Activated CD8-positive, alpha-beta T cell treated with anti-CD3 and anti-CD28 coated beads for 36 hours (primary cell): ENCODE data around the gene ILDR2. TPM values are rescaled to one million over a fixed set of nuclear protein-coding genes. Genes with fewer than 3 reads are reported as not detected.
A peak's percentile ranks its signal among the peaks of the same experiment; 100 is the strongest.

ENCODE experiments used
- ATAC-seq: fragments of 200-7000 bp; cut with Tn5 transposase; one replicate; pipeline ENCODE4 v1.10.0; 2021; ENCODE audit warnings: mild to moderate bottlenecking, moderate library complexity
- CTCF ChIA-PET: fragments of 350-600 bp; sonication (Branson Sonifier 250); formaldehyde crosslinking; loops from one replicate; lab custom pipeline; 2021; ENCODE audit warnings: antibody characterized with exemption; lab: Charles Lee
- POLR2A ChIA-PET: fragments of 350-600 bp; sonication (Branson Sonifier 250); formaldehyde crosslinking; loops from one replicate; lab custom pipeline; 2021; ENCODE audit warnings: antibody characterized with exemption; lab: Charles Lee
- DNase-seq: peaks from one replicate; pipeline ENCODE4 v3.0.0-alpha.2; 2020
- H3K27ac Mint-ChIP-seq: one replicate; pipeline ENCODE4 v1.8.0; 2021; ENCODE audit warnings: mild to moderate bottlenecking, mixed read lengths
- H3K27me3 Mint-ChIP-seq: one replicate; pipeline ENCODE4 v1.8.0; 2021; ENCODE audit warnings: mixed read lengths
- H3K36me3 Mint-ChIP-seq: one replicate; pipeline ENCODE4 v1.8.0; 2021; ENCODE audit warnings: low read depth, mixed read lengths
- H3K4me1 Mint-ChIP-seq: one replicate; pipeline ENCODE4 v1.8.0; 2021; ENCODE audit warnings: low read depth, mixed read lengths
- H3K4me3 Mint-ChIP-seq: one replicate; pipeline ENCODE4 v1.8.0; 2021; ENCODE audit warnings: mild to moderate bottlenecking, moderate library complexity, mixed read lengths
- H3K9me3 Mint-ChIP-seq: one replicate; pipeline ENCODE4 v1.8.0; 2021; ENCODE audit warnings: mixed read lengths
- CTCF ChIP-seq: fragments of 200-600 bp; IDR thresholded peaks from one replicate; pipeline ENCODE4 v1.8.0; 2022; ENCODE audit warnings: antibody characterized with exemption, mild to moderate bottlenecking
- intact Hi-C: fragments of 100-400 bp; cut with micrococcal nuclease; formaldehyde crosslinking; loops from one replicate; pipeline ENCODE4 v1.10.0; 2022
- total RNA-seq, 2 experiments: library from RNA; stranded (reverse); gene quantifications; one replicate each; pipeline ENCODE4 v1.2.3, GENCODE V29; 2021

Gene ILDR2
- total RNA-seq, 2 experiments from 2014 or later: 14.3 to 15.1 TPM

DNA sequence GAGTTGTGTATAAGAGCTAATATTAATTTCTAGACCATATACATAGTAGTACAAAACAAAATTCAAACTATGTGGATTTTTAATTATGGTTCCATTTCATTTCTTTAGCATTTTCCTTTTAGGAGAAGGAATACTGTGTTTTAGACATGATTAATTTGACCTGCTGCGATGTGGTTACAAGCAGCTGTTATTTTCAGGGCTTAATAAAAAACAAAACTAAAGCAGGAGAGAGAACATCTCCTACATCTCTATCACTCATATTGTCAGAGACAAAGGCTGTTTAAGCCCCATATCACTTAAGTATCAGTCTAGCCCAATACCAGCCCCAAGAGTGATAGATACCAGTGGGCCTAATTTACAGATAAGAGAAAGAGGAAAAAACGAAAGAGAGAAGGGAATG is 47.6 kb downstream of the ILDR2 start:
- no peak for TF ChIP-seq CTCF
- ATAC-seq: no peak
- Mint-ChIP-seq H3K36me3 (peaks cover 4% of the 10 kb centered on the region), H3K4me1 (no peaks in the 10 kb centered on the region), H3K9me3 (no peaks in the 10 kb centered on the region), H3K27me3 (peaks cover under 1% of the 10 kb centered on the region), H3K4me3 (no peak overlapping the region), H3K27ac (no peak overlapping the region)
- CTCF ChIA-PET: interaction anchor here (2.8 to 4.4 kb wide), 2 partner anchors 17 to 132 kb away, joined by 11 to 18 read pairs; no protein-coding TSS in a partner anchor
- no peak for DNase-seq
- POLR2A ChIA-PET: no interaction called here
- intact Hi-C loops: no loop called here

DNA sequence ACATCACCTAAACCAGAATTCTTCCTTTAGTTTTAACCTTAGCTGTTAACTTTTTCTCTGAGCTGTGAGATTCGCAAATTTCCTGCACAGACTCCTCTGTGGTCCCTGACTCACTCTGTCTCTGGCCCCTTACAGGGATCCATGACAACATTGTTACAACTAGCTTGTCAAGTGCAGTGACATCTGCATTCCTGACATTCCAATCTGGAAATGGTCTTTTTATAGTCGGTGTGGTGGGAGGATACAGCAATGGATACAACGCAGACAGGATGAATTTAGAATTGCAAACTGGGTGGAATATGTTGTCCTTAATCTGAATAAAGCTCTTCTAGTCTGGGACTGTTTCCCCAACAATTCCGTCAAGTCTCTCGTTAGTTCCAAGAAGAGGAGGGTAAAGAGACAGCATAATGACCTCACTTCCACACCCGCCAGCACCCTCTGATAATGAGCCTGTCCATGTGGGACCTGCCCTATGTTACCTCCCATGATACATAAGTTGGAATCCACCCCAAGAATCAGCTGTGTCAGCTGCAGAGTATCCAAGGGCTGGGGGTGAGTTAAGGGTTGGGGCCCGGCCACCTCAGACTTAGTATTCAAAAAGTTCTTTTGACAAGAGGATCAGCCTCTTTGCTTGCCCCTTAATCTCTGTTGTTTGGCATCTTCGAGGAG is 49.4 kb downstream of the ILDR2 start:
- Mint-ChIP-seq H3K27ac (no peak overlapping the region), H3K4me3 (no peak overlapping the region), H3K27me3 (peaks cover 17% of the 10 kb centered on the region), H3K9me3 (no peaks in the 10 kb centered on the region), H3K4me1 (no peaks in the 10 kb centered on the region), H3K36me3 (peaks cover 7% of the 10 kb centered on the region)
- intact Hi-C loops: no loop called here
- ChIA-PET POLR2A (interaction anchor here (0.5 kb wide), 1 partner anchor 9 kb away, joined by 3 read pairs; no protein-coding TSS in a partner anchor), CTCF (interaction anchor here (1.7 to 4.4 kb wide), 2 partner anchors 16 to 133 kb away, joined by 7 to 18 read pairs; no protein-coding TSS in a partner anchor)
- ATAC-seq: no peak
- DNase-seq: no peak
- no peak for TF ChIP-seq CTCF

- Mint-ChIP-seq H3K27me3 (peaks cover 22% of the 10 kb centered on the region), H3K36me3 (peaks cover 7% of the 10 kb centered on the region), H3K4me3 (no peak overlapping the region), H3K4me1 (peaks cover 2% of the 10 kb centered on the region), H3K9me3 (no peaks in the 10 kb centered on the region), H3K27ac (no peak overlapping the region)
- no peak for DNase-seq
- ChIA-PET CTCF (interaction anchor here (1.7 to 4.4 kb wide), 2 partner anchors 15 to 134 kb away, joined by 7 to 18 read pairs; no protein-coding TSS in a partner anchor), POLR2A (interaction anchor here (0.6 kb wide), 1 partner anchor 39 kb away, joined by 4 read pairs; no protein-coding TSS in a partner anchor)
- TF ChIP-seq CTCF: no peak
- no peak for ATAC-seq
- intact Hi-C loops: no loop called here
These were observed 50.4 kb downstream of the ILDR2 start for GRCh38 chr1:166924823-166925541.

DNA sequence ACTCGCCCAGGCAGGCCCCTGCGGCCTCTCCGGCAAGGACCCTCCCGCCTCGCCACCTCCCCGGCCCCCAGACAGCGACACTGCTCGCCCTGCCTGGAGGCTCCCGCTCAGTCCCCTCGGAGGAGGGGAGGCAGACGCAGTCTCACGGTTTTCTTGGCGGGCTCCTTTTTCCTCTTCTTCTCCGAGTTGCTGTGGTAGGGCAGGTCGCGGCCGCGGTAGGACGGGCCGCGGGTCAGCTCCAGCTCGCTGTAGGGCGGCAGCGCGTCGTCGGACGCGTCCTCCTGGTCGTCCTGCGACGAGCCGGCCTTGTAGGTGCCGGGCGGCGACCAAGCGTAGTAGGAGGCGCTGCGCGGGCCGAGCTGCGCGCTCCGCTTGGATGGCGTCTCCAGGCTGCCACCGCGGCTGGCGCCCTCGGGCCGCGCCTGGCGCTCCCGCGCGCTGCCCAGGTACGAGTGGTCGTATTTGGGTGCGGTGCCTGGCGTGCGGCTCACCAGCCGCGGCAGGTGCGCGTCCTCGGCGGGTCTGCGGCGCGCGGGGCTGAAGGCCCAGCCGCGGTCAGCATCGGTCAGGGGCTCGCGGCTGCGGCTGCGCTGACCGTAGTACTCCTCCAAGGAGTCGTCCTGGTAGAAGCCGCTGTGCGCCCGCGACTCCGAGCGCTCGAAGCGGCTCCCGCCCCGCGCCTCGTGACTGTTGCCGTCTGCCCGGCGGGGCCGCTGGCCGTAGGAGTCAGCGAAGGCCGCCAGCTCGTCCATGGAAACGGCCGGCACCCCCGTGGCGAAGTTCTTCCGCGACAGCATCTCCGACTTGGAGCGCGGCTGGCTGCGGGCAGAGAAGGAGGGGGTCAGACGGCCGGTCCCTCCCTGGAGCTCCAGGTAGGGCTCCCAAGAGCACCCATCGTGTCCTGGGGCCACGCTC is 54.5 kb downstream of the ILDR2 start:
- Mint-ChIP-seq H3K27me3 (peaks cover 36% of the 10 kb centered on the region), H3K36me3 (peaks cover 8% of the 10 kb centered on the region), H3K4me1 (peaks cover 2% of the 10 kb centered on the region), H3K27ac (no peak overlapping the region), H3K9me3 (no peaks in the 10 kb centered on the region), H3K4me3 (peak overlapping the region; percentile 28)
- CTCF ChIA-PET: interaction anchor here (0.9 to 24.9 kb wide), 3 partner anchors 11 to 138 kb away, joined by 3 to 863 read pairs (median 23); no protein-coding TSS in a partner anchor
- intact Hi-C loops: no loop called here
- no peak for TF ChIP-seq CTCF
- POLR2A ChIA-PET: interaction anchor here (1.1 kb wide), 1 partner anchor 13 kb away, joined by 3 read pairs; no protein-coding TSS in a partner anchor
- ATAC-seq (peak; percentile 27), DNase-seq (peak; percentile 12)
